Measurements from ENCODE around the gene CEP120.
A peak's percentile ranks its signal among the peaks of the same experiment; 100 is the strongest.
"Not testable (repeated sequence)": the region's sequence is repeated elsewhere in the genome, so short reads cannot be mapped to it uniquely, and the experiment has no call there.

CEP120 gene

DNA sequence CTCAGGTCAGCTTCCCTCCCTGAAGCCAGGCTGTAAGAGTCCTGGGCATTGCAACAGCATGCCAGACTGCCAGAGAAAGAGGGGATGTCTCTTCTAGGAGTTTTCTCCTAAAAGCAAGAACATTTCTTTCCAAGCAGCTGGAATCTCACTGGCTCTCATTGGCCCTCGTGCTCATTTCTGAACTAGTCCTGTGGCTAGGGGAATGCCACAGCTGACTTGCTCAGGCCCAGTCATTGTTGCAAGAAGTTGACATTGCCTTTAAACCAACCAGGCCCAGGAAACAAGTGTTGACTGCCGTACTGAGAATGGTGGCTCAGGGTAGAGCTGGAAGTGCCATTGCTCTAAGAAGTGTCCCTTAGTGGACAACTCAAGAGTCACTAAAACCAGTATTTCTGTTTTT, 15.0 kb upstream of the CEP120 start:
- DNase-seq, result no peak

DNA sequence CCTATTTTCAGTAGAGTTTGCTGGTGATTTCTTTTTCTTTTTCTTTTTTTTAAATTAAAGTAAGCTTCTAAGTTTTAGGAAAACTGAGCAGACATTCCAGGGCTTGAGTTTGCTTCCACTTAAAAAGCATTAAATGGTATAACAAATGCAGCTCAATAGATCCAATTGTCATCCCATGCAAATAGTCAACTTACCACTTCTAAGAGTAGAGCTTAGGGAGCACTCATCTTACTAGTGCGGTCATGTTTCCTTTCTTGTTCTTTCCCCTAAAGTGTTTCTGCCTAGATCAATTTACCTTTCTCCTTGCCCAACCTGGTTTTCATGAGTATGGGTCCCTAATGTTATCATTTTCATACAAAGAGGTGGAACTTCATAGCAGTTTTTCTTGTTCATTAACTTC, 13.0 kb upstream of the CEP120 start:
- no peak for DNase-seq

DNA sequence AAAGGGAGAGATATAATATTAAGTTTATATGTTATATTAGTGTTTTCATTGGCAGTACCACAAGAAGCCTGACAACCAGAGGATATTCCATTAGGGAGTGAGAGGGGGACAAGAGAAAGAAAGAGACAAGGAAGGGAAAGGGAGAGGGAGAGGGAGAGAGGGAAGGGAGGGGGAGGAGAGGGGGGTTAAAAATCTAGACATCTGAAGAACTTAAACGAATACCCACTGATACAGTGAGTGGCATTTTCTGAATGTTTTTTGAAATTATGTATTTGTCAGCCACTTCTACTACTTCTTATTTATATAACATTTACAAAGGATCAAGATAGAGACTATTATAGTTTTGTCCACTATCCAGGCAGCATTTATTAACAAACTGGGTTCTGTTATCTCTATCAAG, 11.6 kb upstream of the CEP120 start:
- no peak for DNase-seq

DNA sequence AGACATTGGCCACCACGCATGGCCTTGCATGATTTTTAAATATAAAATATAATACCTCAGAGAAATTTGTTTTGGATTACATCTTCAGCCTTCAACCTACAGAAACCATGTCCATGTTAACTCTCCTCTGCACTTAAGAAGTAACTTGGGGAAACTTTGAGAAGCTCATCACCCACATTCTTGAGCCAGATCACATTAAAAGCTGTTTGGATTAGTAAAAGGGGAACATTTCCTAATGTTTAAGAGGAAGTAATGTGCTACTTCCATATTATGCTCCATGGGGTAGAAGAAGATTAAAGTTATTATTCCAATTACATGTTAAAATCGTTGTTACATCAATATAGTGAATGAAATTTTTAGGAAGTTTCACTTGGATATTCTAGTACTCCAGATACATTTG, 10.4 kb upstream of the CEP120 start:
- peak; percentile 72 for DNase-seq

DNA sequence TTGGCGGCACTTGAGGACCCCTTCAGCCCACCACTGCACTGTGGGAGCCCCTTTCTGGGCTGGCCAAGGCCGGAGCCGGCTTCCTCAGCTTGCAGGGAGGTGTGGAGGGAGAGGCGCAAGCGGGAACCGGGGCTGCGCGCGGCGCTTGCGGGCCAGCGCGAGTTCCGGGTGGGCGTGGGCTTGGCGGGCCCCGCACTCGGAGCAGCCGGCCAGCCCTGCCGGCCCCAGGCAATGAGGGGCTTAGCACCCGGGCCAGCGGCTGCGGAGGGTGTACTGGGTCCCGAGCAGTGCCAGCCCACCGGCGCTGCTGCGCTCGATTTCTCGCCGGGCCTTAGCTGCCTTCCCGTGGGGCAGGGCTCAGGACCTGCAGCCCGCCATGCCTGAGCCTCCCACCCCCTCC, 7.2 kb upstream of the CEP120 start:
- not testable (repeated sequence) for DNase-seq

DNA sequence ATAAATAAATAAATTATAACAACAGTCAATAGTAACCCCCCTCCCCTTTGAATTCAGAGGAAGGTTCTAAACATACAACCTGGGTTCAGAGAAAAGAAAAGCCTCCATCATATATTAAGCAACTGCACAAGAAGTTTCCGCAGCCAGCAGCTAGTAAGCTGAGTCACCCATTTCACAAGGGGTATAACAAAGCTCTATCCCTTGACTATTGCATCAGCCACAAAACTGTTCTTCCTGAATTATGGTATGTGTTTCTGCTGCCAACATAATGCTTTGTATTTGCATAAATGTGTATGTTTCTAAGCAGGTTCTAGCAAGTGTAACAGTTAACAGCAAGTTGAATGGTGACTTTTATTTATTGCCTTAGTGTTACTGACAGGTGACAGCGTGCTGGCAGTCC, 6.8 kb upstream of the CEP120 start:
- DNase-seq, result peak; percentile 97

DNA sequence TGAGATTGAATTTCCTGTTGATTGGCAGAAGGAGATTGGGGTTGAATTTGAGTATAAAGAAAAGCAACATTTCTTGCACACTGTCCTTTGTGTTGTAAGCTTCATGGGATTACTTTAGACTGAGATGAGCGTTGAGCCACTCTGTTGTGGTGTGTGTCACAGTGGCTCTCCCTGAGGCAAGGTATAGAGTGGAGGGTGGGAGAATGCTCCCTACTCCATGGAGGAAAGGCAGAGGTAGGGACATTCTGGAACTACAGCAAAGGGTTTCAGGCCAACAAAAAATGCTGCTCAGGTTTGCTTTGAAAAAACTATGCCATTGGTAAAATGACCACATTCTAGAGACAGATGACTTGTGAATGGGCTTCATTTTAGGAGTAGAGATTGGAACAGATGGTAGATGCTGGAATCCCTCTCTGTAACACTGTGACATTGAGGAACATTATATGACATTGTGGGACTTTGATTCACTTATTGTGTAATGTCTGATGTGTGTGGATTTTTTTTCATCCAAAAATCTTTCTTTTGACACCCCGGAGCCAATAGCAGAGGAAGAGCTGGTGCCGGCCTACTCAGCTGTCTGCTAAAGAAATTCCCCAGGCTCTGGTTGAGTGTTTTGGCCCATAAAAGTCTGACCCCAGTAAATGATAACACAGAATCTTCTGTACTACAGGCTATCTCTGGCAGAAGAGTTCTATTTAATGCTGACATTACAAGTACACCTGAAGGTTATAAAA, 6.2 kb upstream of the CEP120 start:
- DNase-seq, result peak; percentile 43

DNA sequence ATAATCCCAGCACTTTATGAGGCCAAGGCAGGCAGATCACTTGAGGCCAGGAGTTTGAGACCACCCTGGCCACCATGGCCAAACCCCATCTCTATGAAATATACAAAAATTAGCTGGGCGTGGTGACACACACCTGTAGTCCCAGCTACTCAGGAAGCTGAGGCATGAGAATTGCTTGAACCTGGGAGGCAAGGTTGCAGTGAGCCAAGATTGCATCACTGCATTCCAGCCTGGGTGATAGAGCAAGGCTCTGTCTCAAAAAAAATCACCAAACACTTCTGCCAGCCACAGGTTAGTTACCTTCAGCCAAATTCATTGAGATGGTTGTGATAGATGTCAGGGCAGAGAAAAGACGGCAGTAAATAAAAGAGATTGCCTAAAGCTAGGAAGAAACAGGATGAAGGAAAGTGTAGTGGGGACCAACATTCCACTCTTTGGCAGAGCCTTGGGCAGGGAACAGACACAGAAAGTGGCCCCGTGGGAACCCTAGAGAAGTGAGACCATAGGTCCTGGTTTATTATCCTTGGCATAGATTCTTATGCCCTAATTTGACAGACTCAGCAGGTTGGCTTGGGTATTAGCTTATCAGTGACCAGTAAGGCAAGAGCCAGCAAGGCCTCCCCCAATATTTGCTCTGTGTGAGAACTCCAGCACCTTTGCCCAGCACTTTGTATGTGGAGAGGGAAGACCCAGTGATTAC, 5.5 kb upstream of the CEP120 start:
- DNase-seq, result no peak

DNA sequence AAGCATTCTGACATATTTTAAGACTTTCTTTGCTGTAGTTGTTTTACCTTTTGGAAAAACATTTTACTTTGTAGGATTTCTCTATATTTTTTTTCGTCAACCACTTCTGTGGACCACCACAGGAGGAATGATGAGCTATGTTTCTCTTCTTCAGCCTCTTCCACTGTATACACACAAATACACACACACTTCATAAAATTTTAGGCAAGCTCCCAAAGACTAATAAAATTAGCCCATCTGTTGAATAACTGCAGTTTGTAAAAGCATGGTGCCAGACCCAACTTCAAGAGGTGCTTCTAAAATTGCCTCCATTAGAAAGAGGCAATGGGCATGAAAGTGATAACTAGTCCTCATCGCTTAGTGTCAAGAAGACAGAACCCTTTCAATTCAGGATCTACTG, 4.1 kb upstream of the CEP120 start:
- DNase-seq, result no peak

DNA sequence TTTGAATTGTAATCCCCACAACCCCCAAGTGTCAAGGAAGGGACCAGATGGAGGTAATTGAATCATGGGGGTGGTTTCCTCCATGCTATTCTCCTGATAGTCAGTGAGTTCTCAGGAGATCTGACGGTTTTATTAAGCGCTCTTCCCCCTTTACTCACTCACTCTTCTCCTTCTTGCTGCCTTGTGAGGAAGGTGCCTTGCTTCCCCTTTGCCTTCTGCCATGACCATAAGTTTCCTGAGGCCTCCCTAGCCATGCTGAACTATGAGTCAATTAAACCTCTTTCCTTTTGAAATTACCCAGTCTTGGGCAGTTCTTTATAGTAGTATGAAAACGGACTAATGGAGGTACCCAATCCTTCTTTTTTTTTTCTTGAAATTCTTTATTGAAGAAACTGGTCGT, 2.2 kb upstream of the CEP120 start:
- peak; percentile 65 for DNase-seq

DNA sequence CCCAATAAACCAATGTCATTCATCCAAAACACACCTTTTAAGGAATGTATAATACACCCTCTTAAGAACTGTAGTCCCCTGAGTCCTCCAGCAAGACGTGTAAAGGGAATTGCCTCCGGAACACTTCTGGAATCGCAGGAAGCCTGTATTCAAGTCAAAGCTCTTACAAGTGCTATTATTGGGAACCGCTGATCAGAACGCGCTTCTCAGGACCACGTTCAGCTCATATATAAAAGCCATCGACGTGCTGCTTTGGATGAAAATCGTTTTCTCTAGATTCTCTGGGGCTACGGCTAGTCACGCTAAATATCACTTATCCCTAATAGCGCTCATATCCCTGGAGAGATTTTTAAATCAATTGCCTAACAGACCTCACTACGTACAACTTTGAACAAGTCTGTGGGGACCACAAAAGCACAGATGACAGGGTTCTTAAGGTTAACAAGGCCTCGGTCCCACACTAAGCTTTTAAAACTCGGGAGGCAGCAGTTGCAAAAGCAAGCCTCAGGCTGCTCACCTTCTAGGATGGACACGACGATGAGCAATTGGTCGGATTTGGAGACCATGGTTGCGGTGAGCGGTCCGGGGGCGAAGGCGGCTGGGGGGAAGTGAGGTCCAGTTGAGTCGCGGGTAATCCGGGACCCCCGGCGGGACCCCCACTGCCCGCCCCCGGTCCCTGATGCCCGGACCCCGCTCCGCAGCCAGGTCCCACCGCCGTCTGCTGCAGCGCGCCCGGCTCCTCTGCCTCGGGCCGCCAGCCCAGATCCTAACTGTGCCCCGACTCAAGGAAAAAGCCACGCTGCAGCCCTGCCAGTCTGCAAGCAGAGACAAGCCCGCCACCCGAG, 548 bp downstream of the CEP120 start:
- no peak for DNase-seq

DNA sequence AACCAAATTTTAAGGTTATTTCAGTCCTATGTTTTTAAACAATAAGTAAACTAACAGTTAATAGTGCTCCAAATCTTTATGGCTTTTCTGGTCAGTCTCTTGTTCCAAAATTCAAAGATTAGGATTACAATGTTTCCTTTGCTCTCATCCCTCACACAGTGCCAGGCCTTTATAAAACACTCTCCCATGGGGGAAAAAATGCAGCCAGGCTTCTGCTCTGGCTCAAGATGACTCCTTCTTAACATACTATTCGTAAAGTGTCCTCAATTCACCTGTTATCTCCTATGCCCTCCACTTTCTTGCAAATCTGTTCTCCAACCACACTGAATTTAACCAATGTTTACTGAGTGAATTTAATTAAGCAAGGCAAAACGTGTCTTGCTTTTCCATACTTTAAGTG, 1.4 kb downstream of the CEP120 start:
- no peak for DNase-seq

DNA sequence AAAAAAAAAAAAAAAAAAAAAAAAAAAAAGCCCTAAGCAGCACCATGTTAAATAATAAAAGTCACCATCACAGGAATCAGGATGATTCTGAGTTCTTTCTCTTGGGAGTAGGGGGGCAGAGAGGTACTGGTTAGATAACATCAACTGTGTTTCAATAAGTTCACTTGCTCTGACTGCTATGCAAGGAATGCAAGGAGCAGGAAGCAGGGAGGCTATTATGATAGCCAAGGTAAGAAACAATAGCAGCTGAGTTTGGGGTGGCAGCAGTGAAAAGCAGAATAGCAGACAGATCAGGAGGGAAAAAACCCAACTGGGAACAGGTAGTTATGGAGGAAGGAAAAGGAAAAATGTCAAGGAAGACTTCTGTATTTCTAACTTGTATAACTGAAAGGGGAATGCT, 8.2 kb downstream of the CEP120 start:
- DNase-seq, result no peak

DNA sequence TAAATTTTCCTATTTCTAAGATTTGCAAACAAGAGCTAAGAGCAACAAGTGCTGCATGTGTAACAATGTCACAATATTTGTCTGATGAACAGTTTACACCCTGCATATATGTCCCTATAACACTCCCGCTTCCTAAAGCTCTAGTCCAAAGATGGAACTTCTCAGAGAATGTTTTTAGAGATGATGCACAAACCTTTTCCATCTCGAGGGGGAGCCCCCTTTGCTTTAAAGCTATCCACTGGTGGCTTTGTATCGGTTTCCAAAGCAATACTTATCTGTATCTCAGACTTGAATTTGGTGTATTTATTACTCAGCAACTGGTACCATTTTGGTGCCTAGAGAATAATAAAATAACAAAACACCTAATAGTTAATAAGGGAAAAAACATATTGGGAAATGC, 11.0 kb downstream of the CEP120 start:
- DNase-seq, result no peak

DNA sequence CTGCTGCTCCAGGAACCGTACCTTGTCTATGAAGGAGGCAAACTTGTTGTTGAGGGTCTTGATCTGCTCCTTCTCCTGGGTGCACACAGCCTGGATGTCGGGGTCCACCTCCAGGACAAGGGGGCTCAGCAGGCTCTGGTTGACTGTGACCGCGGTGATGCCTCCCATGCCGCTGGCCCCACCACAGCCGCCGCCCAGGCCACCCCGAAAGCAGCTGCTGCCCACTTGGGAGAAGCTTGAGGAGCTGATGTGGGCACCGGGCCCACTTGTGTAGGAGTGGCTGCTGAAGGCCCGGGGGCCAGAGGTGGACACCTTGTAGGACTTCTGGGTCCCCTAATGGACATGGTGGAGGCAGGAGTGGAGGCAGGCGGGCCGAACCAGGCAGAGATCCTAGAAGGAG, 21.2 kb downstream of the CEP120 start:
- DNase-seq, result not testable (repeated sequence)

DNA sequence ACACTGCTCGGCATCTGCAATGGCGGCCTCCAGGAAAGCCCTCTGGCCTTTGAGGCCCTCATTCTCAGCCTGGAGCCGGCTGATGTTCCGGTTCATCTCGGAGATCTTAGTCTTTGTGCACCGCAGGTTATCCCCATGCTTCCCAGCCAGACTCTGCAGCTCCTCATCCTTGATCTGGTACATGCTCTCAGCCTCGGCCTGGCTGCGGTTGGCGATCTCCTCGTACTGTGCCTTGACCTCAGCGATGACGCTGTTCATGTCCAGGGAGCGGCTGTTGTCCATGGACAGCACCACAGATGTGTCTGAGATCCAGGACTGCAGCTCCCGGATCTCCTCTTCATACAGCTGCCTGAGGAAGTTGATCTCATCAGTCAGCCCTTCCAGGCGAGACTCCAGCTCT, 21.9 kb downstream of the CEP120 start:
- DNase-seq, result no peak

DNA sequence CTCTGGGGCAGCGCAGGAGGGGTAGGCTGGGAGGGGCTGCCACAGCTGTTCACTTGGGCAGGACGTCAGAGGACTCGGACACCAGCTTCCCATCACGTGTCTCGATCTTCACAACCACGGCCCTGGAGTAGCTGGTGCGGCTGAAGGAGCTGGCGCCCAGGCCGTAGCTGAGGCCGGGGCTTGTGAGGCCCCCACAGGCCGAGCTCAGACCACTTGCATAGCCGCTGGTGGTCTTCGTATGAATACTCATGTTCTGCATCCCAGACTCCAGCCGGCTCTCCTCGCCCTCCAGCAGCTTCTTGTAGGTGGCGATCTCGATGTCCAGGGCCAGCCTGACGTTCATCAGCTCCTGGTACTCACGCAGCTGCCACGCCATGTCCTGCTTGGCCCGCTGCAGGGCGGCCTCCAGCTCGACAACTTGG, 22.3 kb downstream of the CEP120 start:
- DNase-seq, result not testable (repeated sequence)

DNA sequence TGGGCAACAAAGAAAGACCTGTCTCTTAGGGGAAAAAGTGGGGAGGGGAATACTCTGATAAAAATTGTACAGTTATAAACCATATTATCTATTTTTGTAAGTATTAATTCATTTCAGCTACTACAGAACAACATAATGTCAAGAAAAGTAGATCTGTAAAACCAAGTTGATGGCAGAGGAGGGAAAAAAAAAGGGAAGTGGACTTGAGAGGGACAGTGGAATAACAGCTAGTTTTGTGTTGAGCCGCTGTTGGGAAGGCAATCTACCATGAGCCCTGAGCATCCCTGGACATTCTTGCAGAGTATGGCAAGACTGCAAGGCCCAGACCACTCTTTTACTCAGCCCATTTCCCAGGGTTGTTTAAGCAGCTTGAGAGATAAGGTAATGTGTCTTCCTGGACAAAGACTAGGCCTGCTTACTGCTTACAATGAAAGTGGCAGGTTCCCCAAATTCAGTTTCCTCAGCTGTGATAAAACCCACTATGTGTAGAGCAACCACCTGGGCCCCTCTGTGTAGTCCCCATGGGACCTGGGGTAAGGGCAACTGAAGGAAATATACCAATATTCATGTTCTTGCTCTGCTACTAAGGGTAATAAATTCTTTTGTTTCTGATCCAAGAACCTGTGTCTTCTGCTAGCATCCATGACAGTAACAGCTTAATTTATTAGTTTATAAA, 25.0 kb downstream of the CEP120 start:
- DNase-seq, result no peak

DNA sequence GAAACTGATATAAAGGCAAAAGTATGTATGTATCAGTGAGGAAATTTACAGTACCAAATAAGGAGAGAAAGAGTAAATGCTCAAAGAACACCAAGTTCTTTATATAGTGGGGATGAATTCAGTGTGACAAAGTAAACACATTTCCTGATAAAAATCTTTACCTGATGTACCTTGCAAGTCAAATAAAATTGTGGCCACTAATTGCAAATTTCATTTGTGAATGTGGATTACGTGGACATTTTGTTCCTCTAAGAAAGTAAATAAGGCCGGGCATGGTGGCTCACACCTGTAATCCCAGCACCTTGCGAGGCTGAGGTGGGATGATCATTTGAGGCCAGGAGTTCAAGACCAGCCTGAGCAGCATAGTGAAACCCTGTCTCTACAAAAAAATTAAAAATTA, 25.7 kb downstream of the CEP120 start:
- no peak for DNase-seq

DNA sequence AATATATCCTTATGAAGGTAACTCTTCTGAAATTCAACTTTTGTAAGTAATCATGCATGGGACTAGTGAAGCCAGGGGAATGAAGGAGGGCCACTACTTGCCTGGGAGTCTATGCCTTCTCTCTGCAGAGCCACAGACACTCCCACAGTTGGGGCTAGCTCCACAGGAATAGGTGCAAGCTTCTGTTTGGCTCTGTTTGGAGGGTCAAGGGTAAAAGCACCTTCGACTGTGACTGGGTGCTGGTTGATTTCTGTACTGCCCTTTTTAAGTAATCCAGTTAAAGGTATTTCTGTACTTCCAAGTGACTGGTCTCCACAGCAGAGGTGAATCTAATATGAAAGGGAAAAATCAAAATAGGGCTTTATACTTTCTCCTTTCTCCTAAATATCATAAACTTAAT, 32.2 kb downstream of the CEP120 start:
- no peak for DNase-seq

DNA sequence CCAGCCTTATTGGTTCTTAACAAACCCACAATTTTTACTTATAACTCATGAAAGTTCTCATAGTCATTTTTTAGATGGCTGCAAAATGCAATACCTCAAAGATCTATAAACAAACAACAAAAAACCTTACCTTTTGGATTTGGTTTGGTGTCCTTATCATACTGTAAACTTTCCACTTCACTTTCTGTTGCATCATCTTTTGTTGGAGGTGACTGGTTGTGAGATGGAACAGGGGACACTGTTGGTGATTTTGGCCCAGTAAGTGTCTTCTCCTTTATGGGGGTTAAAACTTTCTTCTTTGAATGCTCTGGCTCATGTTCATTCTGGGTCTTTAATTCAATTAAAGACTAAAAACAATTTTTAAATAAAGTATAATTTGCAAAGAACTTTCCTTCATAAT, 33.4 kb downstream of the CEP120 start:
- no peak for DNase-seq

DNA sequence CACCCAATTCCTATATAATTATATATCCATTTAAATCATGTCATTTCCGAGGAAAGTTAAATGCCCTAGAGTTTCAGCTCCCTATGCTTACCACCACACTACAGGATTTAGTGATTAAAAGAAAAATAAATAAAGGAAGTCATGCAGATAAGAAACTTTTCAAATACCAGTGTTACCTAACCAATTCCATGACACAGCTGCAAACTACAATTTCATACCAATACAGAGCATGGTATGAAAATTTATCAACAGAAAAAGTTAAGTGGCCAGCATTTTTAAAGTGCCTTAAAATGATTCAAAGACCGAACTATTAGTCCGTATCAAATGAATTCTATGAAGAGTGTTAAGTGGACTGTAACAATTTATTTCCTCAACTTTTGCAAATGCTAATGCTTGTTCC, 35.9 kb downstream of the CEP120 start:
- DNase-seq, result no peak

DNA sequence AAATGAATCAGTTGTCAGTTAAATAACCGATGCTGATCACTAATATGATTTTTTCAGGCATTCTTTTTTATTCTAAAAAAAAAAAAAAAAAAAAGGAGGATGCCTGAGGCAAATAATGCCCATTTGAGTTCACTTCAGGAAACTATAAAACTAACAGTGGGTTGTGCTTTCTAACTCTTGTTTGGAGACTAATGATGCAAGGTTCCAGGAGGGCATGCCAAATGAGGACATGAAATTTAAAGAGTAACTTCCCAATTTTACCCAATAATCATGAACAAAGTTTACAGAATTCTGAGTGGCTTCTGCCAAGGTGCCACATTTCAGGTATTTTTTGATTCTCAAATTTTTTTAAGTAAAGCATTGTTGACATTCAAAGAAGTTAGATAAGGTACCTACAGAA, 41.0 kb downstream of the CEP120 start:
- peak; percentile 12 for DNase-seq

All from inflammatory macrophage treated with lipopolysaccharide for 4 hours (primary cell).